Esophagus (tissue), 2 donors: ENCODE results near the gene NFIX. TPM values are rescaled to one million over a fixed set of nuclear protein-coding genes. Genes with fewer than 3 reads are reported as not detected.
A peak's percentile ranks its signal among the peaks of the same experiment; 100 is the strongest.

Source experiments
- H3K27ac ChIP-seq, 2 donors: one replicate each; pipeline ENCODE4 v1.5.1; 2013; ENCODE audit warnings: low read depth in 2 of 2, mild to moderate bottlenecking in 2 of 2, inconsistent platforms in 1 of 2, low read length in 1 of 2, moderate library complexity in 1 of 2
- H3K27me3 ChIP-seq, 2 donors: one replicate each; pipeline ENCODE4 v1.6.1; 2013; ENCODE audit warnings: low read length in 2 of 2, control low read depth in 1 of 2, mild to moderate bottlenecking in 1 of 2; ENCODE audit not compliant: insufficient read depth in 2 of 2, control insufficient read depth in 1 of 2
- H3K36me3 ChIP-seq, 2 donors: one replicate each; pipeline ENCODE4 v1.6.1; 2013; ENCODE audit warnings: low read length in 1 of 2; ENCODE audit not compliant: control insufficient read depth in 2 of 2, insufficient read depth in 2 of 2
- H3K4me1 ChIP-seq, 2 donors: one replicate each; pipeline ENCODE4 v1.6.1; 2013; ENCODE audit warnings: low read length in 1 of 2; ENCODE audit not compliant: control insufficient read depth in 2 of 2, insufficient read depth in 2 of 2
- H3K4me3 ChIP-seq, 2 donors: one replicate each; pipeline ENCODE4 v1.5.1; 2013; ENCODE audit warnings: low read length in 2 of 2, mild to moderate bottlenecking in 2 of 2, low read depth in 1 of 2, moderate library complexity in 1 of 2
- H3K9me3 ChIP-seq, 2 donors: one replicate each; pipeline ENCODE4 v1.6.1; 2013; ENCODE audit warnings: mild to moderate bottlenecking in 2 of 2, low read depth in 1 of 2, low read length in 1 of 2, moderate library complexity in 1 of 2; ENCODE audit not compliant: control insufficient read depth in 2 of 2, insufficient read depth in 1 of 2
- WGBS, 2 donors: extraction: QIAGEN DNeasy Blood & Tissue Kit; methylation state at CpG; one replicate each; pipeline ENCODE4 v1.1.7; 2013; 5-methylcytosine and 5-hydroxymethylcytosine counted together
- polyA plus RNA-seq, 2 donors: library from polyadenylated mRNA; stranded (reverse); fragments of 200-250 nt; gene quantifications; one replicate each; pipeline ENCODE4 v1.2.3, GENCODE V29; 2013
- donor health status: healthy with polysubstance abuse.
- donor health status: Bipolar disorder and iron deficiency.

Gene NFIX
- polyA plus RNA-seq, 2 donors: 26.9 to 38.5 TPM

GRCh38 chr19:13074378-13074777, 79.1 kb downstream of the NFIX start:
- 69 to 81% methylated on average over 4 of the region's 4 CpGs for WGBS, 2 donors
- Histone ChIP-seq H3K27ac (no peak overlapping the region), H3K27me3 (no peaks in the 10 kb centered on the region), H3K4me1 (peaks cover 8 to 23% of the 10 kb centered on the region in 2 donors), H3K9me3 (no peaks in the 10 kb centered on the region), H3K36me3 (peaks cover 0 to 45% of the 10 kb centered on the region in 2 donors), H3K4me3 (no peak overlapping the region)

DNA sequence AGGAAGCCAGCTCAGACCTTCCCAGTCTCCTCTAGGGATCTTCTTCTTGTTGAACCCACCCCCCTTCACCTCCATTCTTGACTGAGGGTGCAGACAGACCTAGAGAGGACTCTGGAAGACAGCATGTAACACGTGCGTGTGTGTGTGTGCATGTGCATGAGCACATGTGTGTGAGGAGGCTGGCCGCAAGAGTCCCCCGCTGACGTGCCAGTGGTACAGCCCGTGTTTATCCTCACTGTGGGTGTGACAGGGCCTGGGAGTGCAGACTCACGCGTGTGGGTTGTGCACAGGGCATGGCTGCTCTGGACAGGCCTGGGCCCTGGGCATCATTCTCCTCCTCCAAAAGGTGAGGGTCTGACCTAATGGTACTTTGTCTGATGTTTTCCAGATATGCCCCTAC, 81.0 kb downstream of the NFIX start:
- H3K27ac ChIP-seq: peak overlapping the region in 1 of 2 donors; percentile 29
- peaks cover 0 to 53% of the 10 kb centered on the region in 2 donors for H3K36me3 ChIP-seq
- 50 to 62% methylated on average over 8 of the region's 8 CpGs for WGBS, 2 donors
- H3K4me3 ChIP-seq: no peak overlapping the region
- peaks cover 7 to 27% of the 10 kb centered on the region in 2 donors for H3K4me1 ChIP-seq
- no peaks in the 10 kb centered on the region for H3K9me3 ChIP-seq
- no peaks in the 10 kb centered on the region for H3K27me3 ChIP-seq

GRCh38 chr19:13076787-13077186, 81.5 kb downstream of the NFIX start:
- no peaks in the 10 kb centered on the region for H3K9me3 ChIP-seq
- H3K27me3 ChIP-seq: no peaks in the 10 kb centered on the region
- H3K4me3 ChIP-seq: no peak overlapping the region
- H3K36me3 ChIP-seq: peaks cover 4 to 57% of the 10 kb centered on the region in 2 donors
- WGBS, 2 donors: 37 to 50% methylated on average over 6 of the region's 6 CpGs
- H3K27ac ChIP-seq: peak overlapping the region; percentile 3 to 35
- peaks cover 7 to 29% of the 10 kb centered on the region in 2 donors for H3K4me1 ChIP-seq

- Histone ChIP-seq H3K9me3 (no peaks in the 10 kb centered on the region), H3K36me3 (peaks cover 4 to 57% of the 10 kb centered on the region in 2 donors), H3K27ac (peak overlapping the region; percentile 3 to 35), H3K27me3 (no peaks in the 10 kb centered on the region), H3K4me1 (peaks cover 7 to 29% of the 10 kb centered on the region in 2 donors), H3K4me3 (no peak overlapping the region)
- 54% methylated on average over 11 of the region's 11 CpGs for WGBS, 2 donors
Observed at GRCh38 chr19:13077240-13077639, 82.0 kb downstream of the NFIX start.

DNA sequence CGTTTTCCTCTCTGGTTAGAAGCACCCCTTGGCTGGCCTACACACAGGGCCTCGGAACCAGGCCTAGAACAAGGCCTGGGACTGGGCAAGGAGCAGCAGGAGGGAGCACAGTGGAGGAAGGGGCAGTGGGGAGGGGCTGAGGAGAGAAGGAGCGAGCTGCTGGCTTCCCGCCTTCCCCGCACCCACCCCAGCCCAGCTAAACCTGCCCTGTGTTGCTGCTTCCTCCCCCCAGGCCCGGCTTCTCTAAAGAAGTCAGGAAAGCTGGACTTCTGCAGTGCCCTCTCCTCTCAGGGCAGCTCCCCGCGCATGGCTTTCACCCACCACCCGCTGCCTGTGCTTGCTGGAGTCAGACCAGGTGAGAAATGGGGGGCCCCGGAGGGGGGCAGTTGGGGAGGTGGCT, 83.1 kb downstream of the NFIX start:
- H3K4me3 ChIP-seq: no peak overlapping the region
- H3K27ac ChIP-seq: peak overlapping the region; percentile 53 to 80
- peaks cover 7 to 29% of the 10 kb centered on the region in 2 donors for H3K4me1 ChIP-seq
- H3K9me3 ChIP-seq: no peaks in the 10 kb centered on the region
- WGBS, 2 donors: 65% methylated on average over 10 of the region's 10 CpGs
- peaks cover 4 to 51% of the 10 kb centered on the region in 2 donors for H3K36me3 ChIP-seq
- no peaks in the 10 kb centered on the region for H3K27me3 ChIP-seq

DNA sequence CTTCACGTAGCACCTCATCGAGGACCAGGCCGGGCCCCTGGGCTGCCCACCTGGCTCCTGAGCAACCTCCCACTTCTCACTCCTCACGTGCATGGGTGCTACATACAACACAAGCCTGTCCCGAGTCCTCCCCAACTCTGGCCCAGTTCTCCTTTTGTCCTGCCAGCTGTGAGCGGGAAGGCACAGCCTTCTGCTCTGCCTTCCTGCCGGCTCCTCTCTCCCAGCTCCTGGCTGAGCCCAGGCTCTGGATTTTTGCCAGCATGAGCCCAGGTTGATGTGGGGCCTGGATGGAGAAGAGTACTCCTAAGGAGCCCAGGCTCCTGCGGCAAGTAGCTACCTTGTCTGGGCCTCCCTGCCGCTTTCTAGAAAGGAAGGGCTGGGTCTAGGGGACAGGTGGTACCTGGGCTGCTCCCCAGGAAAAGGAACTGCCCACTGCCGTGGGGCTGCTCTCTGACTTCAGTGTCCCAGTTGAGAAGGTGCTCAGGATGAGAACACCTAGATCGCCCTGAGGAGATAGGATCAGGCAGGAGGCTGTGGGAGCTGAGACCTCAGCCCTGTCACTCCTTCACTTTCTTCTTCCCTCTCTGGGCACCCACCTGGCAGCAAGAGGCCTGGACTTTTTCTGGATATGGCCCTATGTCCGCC, 83.7 kb downstream of the NFIX start:
- no peak overlapping the region for H3K4me3 ChIP-seq
- WGBS, 2 donors: 45 to 47% methylated on average over 12 of the region's 12 CpGs
- peaks cover 7 to 29% of the 10 kb centered on the region in 2 donors for H3K4me1 ChIP-seq
- H3K27me3 ChIP-seq: no peaks in the 10 kb centered on the region
- peak overlapping the region; percentile 71 to 80 for H3K27ac ChIP-seq
- H3K9me3 ChIP-seq: no peaks in the 10 kb centered on the region
- H3K36me3 ChIP-seq: peaks cover 4 to 51% of the 10 kb centered on the region in 2 donors

DNA sequence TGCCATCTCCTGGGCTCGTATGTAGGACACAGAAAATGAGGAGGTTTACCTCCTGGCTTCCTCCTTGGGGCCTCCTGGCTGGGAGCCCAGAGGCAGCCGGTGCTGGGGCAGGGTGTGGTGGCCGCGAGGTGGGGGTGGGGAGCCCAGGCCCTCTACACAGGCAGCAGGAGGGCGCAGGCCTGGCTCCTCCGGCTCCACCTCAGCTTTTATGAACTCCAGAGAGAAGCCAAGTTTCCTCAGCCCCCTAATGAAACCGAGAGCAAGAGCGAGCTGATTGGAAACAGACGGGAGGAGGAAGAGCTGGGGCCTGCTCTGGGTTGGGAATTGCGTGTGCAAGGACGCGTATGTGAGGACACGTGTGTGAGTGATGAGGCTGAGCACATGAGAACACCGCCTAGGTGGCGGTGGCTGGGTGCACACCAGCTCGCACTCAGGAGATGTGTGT, 84.3 kb downstream of the NFIX start:
- no peaks in the 10 kb centered on the region for H3K27me3 ChIP-seq
- peaks cover 4 to 50% of the 10 kb centered on the region in 2 donors for H3K36me3 ChIP-seq
- no peak overlapping the region for H3K4me3 ChIP-seq
- peak overlapping the region; percentile 71 to 80 for H3K27ac ChIP-seq
- 36 to 49% methylated on average over 16 of the region's 16 CpGs for WGBS, 2 donors
- peaks cover 7 to 29% of the 10 kb centered on the region in 2 donors for H3K4me1 ChIP-seq
- no peaks in the 10 kb centered on the region for H3K9me3 ChIP-seq

DNA sequence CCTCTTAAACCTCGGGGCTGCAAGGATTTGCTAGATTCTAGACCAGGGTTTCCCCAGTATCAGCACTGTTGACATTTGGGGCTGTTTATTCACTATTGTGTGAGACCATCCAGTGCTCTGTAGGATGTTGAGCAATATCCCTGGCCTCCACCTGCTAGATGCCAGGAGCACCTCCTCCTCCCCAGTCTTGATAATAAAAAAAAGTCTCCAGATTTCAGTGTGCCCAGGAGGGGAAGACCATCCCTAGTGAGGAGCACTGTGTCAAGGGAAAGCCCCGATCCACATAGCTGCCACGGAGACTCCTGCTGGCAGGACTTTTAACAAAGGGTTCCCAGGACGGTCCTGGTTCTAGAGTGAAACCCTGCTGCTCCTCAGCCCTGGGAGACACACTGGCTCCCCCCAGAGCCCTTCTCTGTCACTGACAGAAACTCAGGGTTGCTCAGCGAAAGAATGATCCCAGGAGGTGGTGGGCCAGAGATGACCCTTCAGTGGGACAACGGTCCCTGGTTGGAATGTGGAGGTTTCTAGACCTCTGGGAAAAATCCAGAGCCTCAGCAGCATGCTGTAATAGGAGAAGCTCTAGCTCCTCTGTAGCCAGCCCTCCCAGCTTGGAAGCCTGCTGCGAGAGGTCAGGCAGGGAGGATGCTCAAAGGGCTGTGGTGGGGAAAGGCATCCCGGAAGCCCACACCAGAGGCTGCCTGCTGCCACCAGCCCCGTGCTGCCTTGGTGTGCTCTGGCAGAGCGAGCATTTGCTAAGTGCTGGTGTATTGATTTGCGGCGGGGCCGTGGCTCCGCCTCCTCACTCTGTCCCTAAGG, 87.1 kb downstream of the NFIX start:
- Histone ChIP-seq H3K27me3 (no peaks in the 10 kb centered on the region), H3K4me3 (no peak overlapping the region), H3K36me3 (peaks cover 4 to 46% of the 10 kb centered on the region in 2 donors), H3K9me3 (no peaks in the 10 kb centered on the region), H3K4me1 (peaks cover 3 to 21% of the 10 kb centered on the region in 2 donors), H3K27ac (no peak overlapping the region)
- WGBS, 2 donors: 66 to 68% methylated on average over 14 of the region's 14 CpGs

- H3K36me3 ChIP-seq: peaks cover 4 to 47% of the 10 kb centered on the region in 2 donors
- H3K27me3 ChIP-seq: no peaks in the 10 kb centered on the region
- H3K27ac ChIP-seq: no peak overlapping the region
- 74 to 75% methylated on average over 7 of the region's 7 CpGs for WGBS, 2 donors
- H3K4me1 ChIP-seq: peaks cover 3 to 19% of the 10 kb centered on the region in 2 donors
- H3K9me3 ChIP-seq: no peaks in the 10 kb centered on the region
- no peak overlapping the region for H3K4me3 ChIP-seq
Observed at GRCh38 chr19:13083008-13083404, 87.7 kb downstream of the NFIX start.
